GM12878 (cell line): ENCODE data around the gene PPT2. TPM values are rescaled to one million over a fixed set of nuclear protein-coding genes. Genes with fewer than 3 reads are reported as not detected.

ENCODE experiments used
- RUNX3 ChIP-seq: IDR thresholded peaks from 2 replicates; pipeline ENCODE4 v1.6.1; 2012; ENCODE audit warnings: low read length, inconsistent platforms
- TAF1 ChIP-seq: IDR thresholded peaks from 2 replicates; pipeline ENCODE4 v1.6.1; 2011; ENCODE audit warnings: mild to moderate bottlenecking, low read depth, low read length, borderline replicate concordance
- polyA plus RNA-seq, 11 experiments: library from polyadenylated mRNA; depleted of rRNA in 4 of 11; unstranded in 6 of 11; stranded (reverse) in 5 of 11; fragments of >200 nt; fragmentation: Nextera tagmentation in 4 of 11; fragmentation: Illumina TruSeq in 1 of 11; extraction: Ambion mirVana in 4 of 11; extraction: Trizol in 1 of 11; gene quantifications; 1 replicate in 1 of 11; 2 replicates in 10 of 11; pipeline versions ENCODE4 v1.2.1 to v1.2.3, GENCODE V29; 2011 to 2016; ENCODE audit warnings: inconsistent platforms in 2 of 11, missing spikeins in 2 of 11, low read depth in 1 of 11
- total RNA-seq, 4 experiments: library from RNA; depleted of rRNA in 3 of 4; stranded (reverse); fragments of >200 nt in 3 of 4; fragmentation: Illumina TruSeq in 1 of 4; extraction: Trizol in 1 of 4; gene quantifications; 2 replicates each; pipeline versions ENCODE4 v1.2.1 to v1.2.3, GENCODE V29; 2013 to 2021
- TF ChIP-seq, protein P1 (sequence below): fragments of 150-350 bp; IDR thresholded peaks from 2 replicates; pipeline ENCODE4 v1.6.1; 2016; ENCODE audit warnings: low read depth, low read length
- TF ChIP-seq, protein P2 (sequence below): fragments of 450-650 bp; IDR thresholded peaks from 2 replicates; pipeline ENCODE4 v1.6.1; 2018; ENCODE audit warnings: mild to moderate bottlenecking, low read depth, moderate library complexity; ENCODE audit not compliant: partially characterized antibody

Gene PPT2
- total and polyA plus RNA-seq, 10 of the 15 experiments (the other 5 are each of a cell fraction or from before 2014, with no cell fraction given), result 1.3 to 25.5 (median 5.5) TPM

DNA sequence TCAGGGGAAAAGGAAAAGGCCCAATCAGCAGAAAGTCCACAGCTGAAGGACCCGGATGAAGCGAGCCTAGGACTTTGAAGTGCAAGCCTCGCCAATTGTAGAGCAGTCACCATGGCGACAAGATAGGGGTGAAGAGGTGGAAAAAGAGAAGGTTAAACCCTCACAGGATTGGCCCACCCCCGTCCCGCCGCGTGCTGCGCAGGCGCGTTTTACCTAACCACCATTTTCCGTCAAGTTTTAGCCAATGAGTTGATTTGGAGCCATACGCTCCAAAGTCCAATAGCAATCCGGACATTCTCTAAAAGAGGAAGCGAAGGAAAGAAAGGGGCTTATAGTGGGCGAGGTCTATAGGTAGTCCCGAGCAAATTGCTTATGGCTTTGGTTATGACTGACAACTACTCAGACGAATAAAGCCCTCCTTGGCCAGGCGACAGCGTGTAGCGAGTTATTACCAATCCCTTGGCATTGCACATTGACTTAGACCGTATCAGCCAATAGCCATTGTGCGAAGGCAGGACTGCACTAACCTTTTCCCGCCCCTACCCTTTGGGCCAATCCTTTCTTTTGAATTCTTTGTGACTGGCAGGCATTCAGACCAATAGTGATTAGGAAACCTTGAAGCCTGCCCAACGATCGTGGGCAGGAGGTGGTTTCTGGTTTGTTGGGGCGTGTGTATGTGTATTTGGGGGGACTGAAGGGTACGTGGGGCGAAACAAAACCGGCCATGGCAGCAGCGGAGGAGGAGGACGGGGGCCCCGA is 24.0 kb downstream of the PPT2 start, which contains the start of gene RNF5 (continued):
- TF ChIP-seq, protein P1, sequence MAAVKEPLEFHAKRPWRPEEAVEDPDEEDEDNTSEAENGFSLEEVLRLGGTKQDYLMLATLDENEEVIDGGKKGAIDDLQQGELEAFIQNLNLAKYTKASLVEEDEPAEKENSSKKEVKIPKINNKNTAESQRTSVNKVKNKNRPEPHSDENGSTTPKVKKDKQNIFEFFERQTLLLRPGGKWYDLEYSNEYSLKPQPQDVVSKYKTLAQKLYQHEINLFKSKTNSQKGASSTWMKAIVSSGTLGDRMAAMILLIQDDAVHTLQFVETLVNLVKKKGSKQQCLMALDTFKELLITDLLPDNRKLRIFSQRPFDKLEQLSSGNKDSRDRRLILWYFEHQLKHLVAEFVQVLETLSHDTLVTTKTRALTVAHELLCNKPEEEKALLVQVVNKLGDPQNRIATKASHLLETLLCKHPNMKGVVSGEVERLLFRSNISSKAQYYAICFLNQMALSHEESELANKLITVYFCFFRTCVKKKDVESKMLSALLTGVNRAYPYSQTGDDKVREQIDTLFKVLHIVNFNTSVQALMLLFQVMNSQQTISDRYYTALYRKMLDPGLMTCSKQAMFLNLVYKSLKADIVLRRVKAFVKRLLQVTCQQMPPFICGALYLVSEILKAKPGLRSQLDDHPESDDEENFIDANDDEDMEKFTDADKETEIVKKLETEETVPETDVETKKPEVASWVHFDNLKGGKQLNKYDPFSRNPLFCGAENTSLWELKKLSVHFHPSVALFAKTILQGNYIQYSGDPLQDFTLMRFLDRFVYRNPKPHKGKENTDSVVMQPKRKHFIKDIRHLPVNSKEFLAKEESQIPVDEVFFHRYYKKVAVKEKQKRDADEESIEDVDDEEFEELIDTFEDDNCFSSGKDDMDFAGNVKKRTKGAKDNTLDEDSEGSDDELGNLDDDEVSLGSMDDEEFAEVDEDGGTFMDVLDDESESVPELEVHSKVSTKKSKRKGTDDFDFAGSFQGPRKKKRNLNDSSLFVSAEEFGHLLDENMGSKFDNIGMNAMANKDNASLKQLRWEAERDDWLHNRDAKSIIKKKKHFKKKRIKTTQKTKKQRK, result peak; percentile 98
- peak; percentile 15; the same call in 1 of the 2 replicates for TF ChIP-seq TAF1
- peak; percentile 65; the same call in 1 of the 2 replicates for TF ChIP-seq RUNX3
- TF ChIP-seq, protein P2, sequence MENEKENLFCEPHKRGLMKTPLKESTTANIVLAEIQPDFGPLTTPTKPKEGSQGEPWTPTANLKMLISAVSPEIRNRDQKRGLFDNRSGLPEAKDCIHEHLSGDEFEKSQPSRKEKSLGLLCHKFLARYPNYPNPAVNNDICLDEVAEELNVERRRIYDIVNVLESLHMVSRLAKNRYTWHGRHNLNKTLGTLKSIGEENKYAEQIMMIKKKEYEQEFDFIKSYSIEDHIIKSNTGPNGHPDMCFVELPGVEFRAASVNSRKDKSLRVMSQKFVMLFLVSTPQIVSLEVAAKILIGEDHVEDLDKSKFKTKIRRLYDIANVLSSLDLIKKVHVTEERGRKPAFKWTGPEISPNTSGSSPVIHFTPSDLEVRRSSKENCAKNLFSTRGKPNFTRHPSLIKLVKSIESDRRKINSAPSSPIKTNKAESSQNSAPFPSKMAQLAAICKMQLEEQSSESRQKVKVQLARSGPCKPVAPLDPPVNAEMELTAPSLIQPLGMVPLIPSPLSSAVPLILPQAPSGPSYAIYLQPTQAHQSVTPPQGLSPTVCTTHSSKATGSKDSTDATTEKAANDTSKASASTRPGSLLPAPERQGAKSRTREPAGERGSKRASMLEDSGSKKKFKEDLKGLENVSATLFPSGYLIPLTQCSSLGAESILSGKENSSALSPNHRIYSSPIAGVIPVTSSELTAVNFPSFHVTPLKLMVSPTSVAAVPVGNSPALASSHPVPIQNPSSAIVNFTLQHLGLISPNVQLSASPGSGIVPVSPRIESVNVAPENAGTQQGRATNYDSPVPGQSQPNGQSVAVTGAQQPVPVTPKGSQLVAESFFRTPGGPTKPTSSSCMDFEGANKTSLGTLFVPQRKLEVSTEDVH, result peak; percentile 44
